ENCODE data around the gene HSPA1L.
"Not testable (repeated sequence)": the region's sequence is repeated elsewhere in the genome, so short reads cannot be mapped to it uniquely, and the experiment has no call there.

HSPA1L gene

GRCh38 chr6:31811645-31812044 lies 3.4 kb downstream of the HSPA1L start:
- no peak for DNase-seq

GRCh38 chr6:31808599-31808998 lies 6.5 kb downstream of the HSPA1L start:
- not testable (repeated sequence) for DNase-seq

GRCh38 chr6:31806470-31807272 lies 8.4 kb downstream of the HSPA1L start, which contains the start of gene LSM2:
Gene LSM2 (minus strand): TSS chr6:31806966. CDS start chr6:31806757, 209 bp downstream.
- DNase-seq, result peak; percentile 87

- DNase-seq, result no peak
These were observed 9.1 kb downstream of the HSPA1L start for GRCh38 chr6:31805939-31806469.

- not testable (repeated sequence) for DNase-seq
These were observed 13.8 kb downstream of the HSPA1L start for GRCh38 chr6:31801031-31801927.

- no peak for DNase-seq
These were observed 15.3 kb downstream of the HSPA1L start for GRCh38 chr6:31799781-31800180.

- DNase-seq, result no peak
These were observed 17.5 kb downstream of the HSPA1L start for GRCh38 chr6:31797588-31797987.

- no peak for DNase-seq
These were observed 18.1 kb downstream of the HSPA1L start for GRCh38 chr6:31796993-31797385.

GRCh38 chr6:31795616-31796298 lies 19.3 kb downstream of the HSPA1L start, which contains the start of gene VARS1:
Gene VARS1 (minus strand): TSS chr6:31795752. CDS start chr6:31795217, 535 bp downstream.
- peak; percentile 34 for DNase-seq

- DNase-seq, result peak; percentile 25
These were observed 20.0 kb downstream of the HSPA1L start for GRCh38 chr6:31794866-31795615.

GRCh38 chr6:31794294-31794865 lies 20.7 kb downstream of the HSPA1L start:
- DNase-seq, result no peak

GRCh38 chr6:31793927-31794245 lies 21.2 kb downstream of the HSPA1L start:
- not testable (repeated sequence) for DNase-seq

- no peak for DNase-seq
These were observed 22.3 kb downstream of the HSPA1L start for GRCh38 chr6:31792761-31793171.

GRCh38 chr6:31792090-31792374 lies 23.1 kb downstream of the HSPA1L start:
- no peak for DNase-seq

GRCh38 chr6:31791324-31792089 lies 23.6 kb downstream of the HSPA1L start:
- peak; percentile 50 for DNase-seq

GRCh38 chr6:31785475-31785874 lies 29.6 kb downstream of the HSPA1L start:
- no peak for DNase-seq

- no peak for DNase-seq
These were observed 30.8 kb downstream of the HSPA1L start for GRCh38 chr6:31784098-31784925.

- no peak for DNase-seq
These were observed 32.8 kb downstream of the HSPA1L start for GRCh38 chr6:31782126-31782855.
